ENCODE measurements around the gene SLC5A12.

Gene SLC5A12

DNA sequence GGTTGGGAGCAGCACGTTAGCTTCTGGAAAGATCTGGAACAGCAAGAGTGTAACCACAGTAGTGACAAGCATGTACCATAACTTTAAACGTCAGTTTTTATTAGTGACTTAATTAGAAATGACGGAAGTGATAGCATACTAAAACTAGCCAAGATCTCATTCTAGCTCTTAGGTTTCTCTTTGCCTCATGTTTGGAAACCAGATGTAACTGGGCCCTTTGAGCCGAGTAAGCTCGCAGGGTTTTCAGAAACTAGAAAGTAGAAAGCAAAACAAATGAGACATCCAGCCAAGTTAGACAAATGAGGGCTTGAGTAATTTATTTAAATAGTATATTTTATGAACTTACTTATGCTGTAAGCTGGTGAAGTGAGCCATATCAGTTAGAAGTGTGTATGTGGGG lies 40.2 kb upstream of the SLC5A12 start:
- H3K27ac ChIP-seq, result no peak overlapping the region
- TF ChIP-seq, protein P1, sequence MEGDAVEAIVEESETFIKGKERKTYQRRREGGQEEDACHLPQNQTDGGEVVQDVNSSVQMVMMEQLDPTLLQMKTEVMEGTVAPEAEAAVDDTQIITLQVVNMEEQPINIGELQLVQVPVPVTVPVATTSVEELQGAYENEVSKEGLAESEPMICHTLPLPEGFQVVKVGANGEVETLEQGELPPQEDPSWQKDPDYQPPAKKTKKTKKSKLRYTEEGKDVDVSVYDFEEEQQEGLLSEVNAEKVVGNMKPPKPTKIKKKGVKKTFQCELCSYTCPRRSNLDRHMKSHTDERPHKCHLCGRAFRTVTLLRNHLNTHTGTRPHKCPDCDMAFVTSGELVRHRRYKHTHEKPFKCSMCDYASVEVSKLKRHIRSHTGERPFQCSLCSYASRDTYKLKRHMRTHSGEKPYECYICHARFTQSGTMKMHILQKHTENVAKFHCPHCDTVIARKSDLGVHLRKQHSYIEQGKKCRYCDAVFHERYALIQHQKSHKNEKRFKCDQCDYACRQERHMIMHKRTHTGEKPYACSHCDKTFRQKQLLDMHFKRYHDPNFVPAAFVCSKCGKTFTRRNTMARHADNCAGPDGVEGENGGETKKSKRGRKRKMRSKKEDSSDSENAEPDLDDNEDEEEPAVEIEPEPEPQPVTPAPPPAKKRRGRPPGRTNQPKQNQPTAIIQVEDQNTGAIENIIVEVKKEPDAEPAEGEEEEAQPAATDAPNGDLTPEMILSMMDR (IDR thresholded peaks at IDR 0.05), result no peak
- DNase-seq (ENCODE audit: low spot score), result no peak
- no peak overlapping the region for H3K4me3 ChIP-seq

DNA sequence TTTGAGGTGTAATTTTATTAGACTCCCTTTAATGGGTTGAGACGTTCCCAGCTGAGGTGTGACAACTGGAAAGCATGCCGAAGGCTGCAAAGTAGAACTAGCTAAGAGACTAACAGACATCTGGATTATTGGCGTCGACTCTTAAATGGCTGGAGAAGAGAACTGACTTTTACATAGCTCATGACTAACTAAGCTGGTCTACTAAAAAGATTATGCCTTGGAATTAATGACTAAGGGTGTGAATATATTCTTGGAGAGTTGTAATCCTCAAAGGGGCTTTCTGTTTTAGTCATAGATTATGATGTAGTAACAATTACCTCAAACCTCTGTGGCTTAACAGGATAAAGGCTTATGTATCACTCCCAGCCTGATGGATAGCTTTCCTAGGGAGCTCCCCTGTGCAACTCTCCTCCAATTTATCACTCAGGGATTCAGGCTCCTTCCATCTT lies 39.5 kb upstream of the SLC5A12 start:
- Histone ChIP-seq H3K27ac (no peak overlapping the region), H3K4me3 (no peak overlapping the region)
- TF ChIP-seq, protein P1 (IDR thresholded peaks at IDR 0.05), result no peak
- no peak for DNase-seq (ENCODE audit: low spot score)

DNA sequence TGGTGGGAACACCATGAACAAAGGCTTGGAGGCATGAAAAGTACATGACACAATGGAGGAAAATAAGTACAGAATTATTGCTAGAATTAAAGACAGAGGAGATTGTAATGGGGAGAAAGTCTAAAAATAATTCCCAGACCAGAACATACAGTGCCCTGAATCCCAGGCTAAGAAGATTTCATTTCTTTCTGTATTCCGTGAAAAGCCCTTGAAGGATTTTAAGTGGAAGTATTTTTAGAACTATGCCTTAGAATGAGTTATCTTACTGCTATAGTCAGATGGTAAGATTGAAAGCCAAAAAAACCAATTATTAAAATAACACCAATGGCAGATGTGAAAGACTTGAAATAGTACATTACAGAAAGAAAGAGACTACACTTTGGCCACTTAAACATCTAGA lies 36.1 kb upstream of the SLC5A12 start:
- DNase-seq (ENCODE audit: low spot score), result no peak
- TF ChIP-seq, protein P1 (IDR thresholded peaks at IDR 0.05), result no peak
- Histone ChIP-seq H3K4me3 (no peak overlapping the region), H3K27ac (peak overlapping the region; percentile 29 to 50)

DNA sequence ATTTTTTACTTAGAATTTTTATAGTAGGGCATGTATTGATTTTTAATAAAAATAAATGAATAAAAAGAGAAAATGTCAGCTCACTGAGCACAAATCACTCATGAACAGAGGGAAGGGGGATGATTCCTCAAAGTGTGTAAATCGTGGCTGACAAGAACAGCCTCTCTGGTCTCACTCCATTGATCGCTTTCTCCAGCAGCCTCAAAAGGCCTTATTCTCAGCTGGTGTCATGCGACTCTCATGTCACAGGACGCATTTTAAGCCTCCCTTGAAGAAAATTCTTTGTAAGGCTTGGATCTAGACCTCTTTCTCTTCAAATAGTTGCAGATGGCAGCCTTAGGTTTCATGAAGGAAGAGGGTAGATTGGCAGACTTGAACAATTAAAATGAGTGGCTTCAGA lies 33.9 kb upstream of the SLC5A12 start:
- no peak overlapping the region for H3K27ac ChIP-seq
- DNase-seq (ENCODE audit: low spot score), result no peak
- TF ChIP-seq, protein P1 (IDR thresholded peaks at IDR 0.05), result no peak
- no peak overlapping the region for H3K4me3 ChIP-seq

DNA sequence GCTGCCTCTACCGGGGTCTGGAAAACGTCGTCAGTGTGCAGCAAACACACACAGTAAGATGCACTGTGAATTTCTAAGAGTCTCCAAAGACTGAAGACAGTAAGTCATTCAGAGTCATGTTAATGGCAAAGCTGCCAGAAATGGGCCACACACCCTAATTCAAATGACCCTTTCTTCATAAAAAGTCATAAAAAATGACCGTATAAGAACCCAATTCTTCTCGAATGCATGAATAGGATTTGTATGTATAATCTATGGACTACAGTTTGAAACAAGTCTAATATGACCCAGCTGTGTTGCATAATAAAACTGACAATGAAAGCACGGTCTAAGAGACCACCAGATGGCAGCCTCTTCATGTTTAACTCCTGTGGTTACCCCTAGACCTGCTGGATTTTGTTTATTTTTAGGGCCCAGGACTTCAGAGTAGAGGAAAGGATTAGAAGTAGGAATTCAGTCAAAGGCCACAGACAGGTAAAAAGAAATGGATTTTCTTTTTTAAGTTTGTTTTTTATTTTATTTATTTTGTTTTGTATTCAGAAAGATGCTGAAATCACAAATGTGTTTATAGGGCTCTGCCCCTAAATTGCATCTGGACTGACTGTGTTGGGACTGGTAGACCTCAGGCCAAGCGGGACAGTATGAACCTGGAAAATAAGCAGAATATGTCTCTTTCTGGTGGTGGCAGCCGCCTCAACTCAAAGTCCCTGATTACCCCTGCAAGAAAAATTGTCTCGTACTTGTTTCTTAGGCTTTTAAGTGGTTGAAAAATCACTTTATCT lies 32.1 kb upstream of the SLC5A12 start:
- DNase-seq (ENCODE audit: low spot score), result no peak
- no peak overlapping the region for H3K4me3 ChIP-seq
- H3K27ac ChIP-seq, result no peak overlapping the region
- TF ChIP-seq, protein P1 (IDR thresholded peaks at IDR 0.05), result peak; percentile 60

DNA sequence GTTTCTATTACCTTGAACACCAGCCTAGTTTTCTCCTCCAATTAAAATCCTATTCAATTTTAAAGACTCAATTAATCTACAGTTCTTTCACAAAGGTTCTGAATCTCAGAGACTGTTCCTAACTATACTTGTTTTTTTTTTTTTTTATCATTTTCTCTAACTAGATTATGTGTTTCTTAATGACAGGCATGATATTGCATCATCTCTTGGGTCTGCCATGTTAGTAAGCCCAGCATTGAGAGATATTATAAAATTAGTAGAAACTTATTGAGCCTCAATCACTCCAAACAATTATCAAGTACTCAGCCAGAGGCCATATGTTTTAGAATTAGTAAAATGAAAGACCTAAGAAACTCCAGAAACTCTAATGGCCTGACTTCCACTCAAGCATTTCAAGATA lies 28.1 kb upstream of the SLC5A12 start:
- no peak for DNase-seq (ENCODE audit: low spot score)
- Histone ChIP-seq H3K4me3 (no peak overlapping the region), H3K27ac (no peak overlapping the region)
- TF ChIP-seq, protein P1 (IDR thresholded peaks at IDR 0.05), result no peak

DNA sequence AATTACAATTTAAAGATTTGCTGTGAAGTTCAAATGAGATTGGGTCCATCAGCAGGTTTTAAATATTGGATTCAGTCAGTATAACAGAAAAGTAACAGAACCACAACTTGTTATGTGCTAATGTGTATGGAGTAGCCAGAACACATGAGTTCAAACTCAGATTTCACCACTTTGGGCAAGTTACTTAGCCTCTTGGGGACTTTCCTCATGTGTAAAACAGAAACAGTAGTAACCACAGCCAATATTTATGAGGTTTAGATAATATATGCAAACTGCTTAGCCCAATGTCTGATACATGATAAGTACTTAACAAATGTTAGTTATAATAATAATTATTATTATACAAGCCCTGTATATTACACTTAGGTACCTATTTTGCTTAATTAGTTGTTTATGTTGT lies 21.8 kb upstream of the SLC5A12 start:
- H3K27ac ChIP-seq, result no peak overlapping the region
- DNase-seq (ENCODE audit: low spot score), result no peak
- TF ChIP-seq, protein P1 (IDR thresholded peaks at IDR 0.05), result no peak

More for the DNA sequence above, 21.8 kb upstream of the SLC5A12 start:
- H3K4me3 ChIP-seq, result no peak overlapping the region
